Ishikawa (cell line): ENCODE results near the gene DNAJC18.

Source experiments
- CEBPB ChIP-seq: IDR thresholded peaks from 2 replicates; pipeline ENCODE4 v1.6.1; 2012
- CREB1 ChIP-seq: IDR thresholded peaks from 2 replicates; pipeline ENCODE4 v1.6.1; 2012; ENCODE audit warnings: low read depth
- EGR1 ChIP-seq: IDR thresholded peaks from 2 replicates; pipeline ENCODE4 v1.6.1; 2012
- EP300 ChIP-seq: IDR thresholded peaks from 2 replicates; pipeline ENCODE4 v1.6.1; 2012; ENCODE audit warnings: borderline replicate concordance
- FOXM1 ChIP-seq: IDR thresholded peaks from 2 replicates; pipeline ENCODE4 v1.6.1; 2012; ENCODE audit warnings: low read depth, borderline replicate concordance
- NFIC ChIP-seq: IDR thresholded peaks from 2 replicates; pipeline ENCODE4 v1.6.1; 2012
- RAD21 ChIP-seq: IDR thresholded peaks from 2 replicates; pipeline ENCODE4 v1.6.1; 2012; ENCODE audit warnings: low read depth
- REST ChIP-seq: IDR thresholded peaks from 2 replicates; pipeline ENCODE4 v1.6.1; 2012; ENCODE audit warnings: low read depth, mild to moderate bottlenecking
- TAF1 ChIP-seq: IDR thresholded peaks from 2 replicates; pipeline ENCODE4 v1.6.1; 2012; ENCODE audit warnings: low read depth, mild to moderate bottlenecking
- TCF12 ChIP-seq: IDR thresholded peaks from 2 replicates; pipeline ENCODE4 v1.6.1; 2012; ENCODE audit warnings: low read depth
- TEAD4 ChIP-seq: IDR thresholded peaks from 2 replicates; pipeline ENCODE4 v1.6.1; 2012
- YY1 ChIP-seq: IDR thresholded peaks from 2 replicates; pipeline ENCODE4 v1.6.1; 2012; ENCODE audit warnings: low read depth
- ZBTB7A ChIP-seq: IDR thresholded peaks from 2 replicates; pipeline ENCODE4 v1.6.1; 2012; ENCODE audit warnings: low read depth
- TF ChIP-seq, protein P1 (sequence below): IDR thresholded peaks from 2 replicates; pipeline ENCODE4 v1.6.1; 2012
- TF ChIP-seq, protein P2 (sequence below): IDR thresholded peaks from 2 replicates; pipeline ENCODE4 v1.6.1; 2012

The DNAJC18 gene

GRCh38 chr5:139430015-139430414, 9.3 kb downstream of the DNAJC18 start:
- TF ChIP-seq TEAD4 (no peak), TAF1 (no peak), FOXM1 (no peak), NFIC (no peak), REST (no peak), EGR1 (no peak), RAD21 (no peak), YY1 (no peak), TCF12 (no peak), CREB1 (no peak)
- TF ChIP-seq, protein P1, sequence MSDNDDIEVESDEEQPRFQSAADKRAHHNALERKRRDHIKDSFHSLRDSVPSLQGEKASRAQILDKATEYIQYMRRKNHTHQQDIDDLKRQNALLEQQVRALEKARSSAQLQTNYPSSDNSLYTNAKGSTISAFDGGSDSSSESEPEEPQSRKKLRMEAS = no peak

DNA sequence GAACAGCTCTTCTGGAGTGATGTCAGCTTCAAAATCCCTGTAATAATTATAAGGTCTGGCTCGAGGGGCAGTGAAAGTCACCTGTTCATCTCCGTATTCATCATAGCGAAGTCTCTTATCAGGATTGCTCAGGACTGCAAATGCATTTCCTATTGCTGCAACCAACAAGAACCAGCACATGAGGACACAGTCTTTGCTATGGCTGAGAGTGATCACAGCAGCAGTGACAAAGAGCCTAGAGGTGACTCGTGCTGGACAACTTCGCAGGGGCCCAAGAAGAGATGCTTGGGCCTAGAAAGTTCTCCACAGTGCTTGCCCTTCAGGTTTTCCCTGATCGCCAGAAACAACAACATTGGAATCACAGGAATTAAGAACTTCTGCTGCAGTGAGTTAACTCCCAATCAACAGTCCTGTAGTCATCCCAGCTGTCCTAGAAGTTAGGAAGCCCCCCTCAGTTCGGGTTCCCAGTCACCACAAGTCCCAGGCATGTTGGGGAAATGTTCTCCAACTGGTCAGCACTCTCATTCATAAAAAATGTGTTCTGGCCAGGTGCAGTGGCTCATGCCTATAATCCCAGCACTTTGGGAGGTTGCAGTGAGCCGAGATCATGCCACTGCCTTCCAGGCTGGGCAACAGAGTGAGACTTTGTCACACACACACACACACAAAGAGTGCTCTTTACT, 13.0 kb downstream of the DNAJC18 start:
- TF ChIP-seq NFIC (no peak), TCF12 (no peak), CEBPB (no peak), TAF1 (no peak), EP300 (no peak), TEAD4 (no peak)

DNA sequence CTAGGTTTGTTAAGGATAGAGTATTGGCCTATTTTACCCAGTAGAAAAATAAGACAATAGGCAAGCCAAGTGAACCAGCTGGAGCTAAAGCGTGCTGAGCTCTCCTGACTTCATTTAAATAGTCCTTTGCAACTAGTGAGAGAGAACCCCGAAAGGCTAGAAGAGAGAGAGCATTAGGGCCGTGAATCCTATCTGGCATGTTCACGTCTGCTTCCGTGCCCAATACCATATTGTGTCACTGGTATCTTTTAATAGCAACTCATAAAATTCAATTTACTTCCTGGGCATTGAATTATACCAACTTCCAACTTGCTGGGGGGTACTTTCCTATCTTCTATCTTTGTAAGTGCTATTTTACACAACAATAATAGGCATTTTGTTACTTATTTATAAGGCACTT, 13.8 kb downstream of the DNAJC18 start:
- TF ChIP-seq TAF1 (no peak), CEBPB (no peak), YY1 (no peak), FOXM1 (no peak), NFIC (no peak), EP300 (no peak), ZBTB7A (no peak), EGR1 (no peak), REST (no peak), TCF12 (no peak), RAD21 (no peak)
- TF ChIP-seq, protein P2, sequence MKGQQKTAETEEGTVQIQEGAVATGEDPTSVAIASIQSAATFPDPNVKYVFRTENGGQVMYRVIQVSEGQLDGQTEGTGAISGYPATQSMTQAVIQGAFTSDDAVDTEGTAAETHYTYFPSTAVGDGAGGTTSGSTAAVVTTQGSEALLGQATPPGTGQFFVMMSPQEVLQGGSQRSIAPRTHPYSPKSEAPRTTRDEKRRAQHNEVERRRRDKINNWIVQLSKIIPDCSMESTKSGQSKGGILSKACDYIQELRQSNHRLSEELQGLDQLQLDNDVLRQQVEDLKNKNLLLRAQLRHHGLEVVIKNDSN = no peak

DNA sequence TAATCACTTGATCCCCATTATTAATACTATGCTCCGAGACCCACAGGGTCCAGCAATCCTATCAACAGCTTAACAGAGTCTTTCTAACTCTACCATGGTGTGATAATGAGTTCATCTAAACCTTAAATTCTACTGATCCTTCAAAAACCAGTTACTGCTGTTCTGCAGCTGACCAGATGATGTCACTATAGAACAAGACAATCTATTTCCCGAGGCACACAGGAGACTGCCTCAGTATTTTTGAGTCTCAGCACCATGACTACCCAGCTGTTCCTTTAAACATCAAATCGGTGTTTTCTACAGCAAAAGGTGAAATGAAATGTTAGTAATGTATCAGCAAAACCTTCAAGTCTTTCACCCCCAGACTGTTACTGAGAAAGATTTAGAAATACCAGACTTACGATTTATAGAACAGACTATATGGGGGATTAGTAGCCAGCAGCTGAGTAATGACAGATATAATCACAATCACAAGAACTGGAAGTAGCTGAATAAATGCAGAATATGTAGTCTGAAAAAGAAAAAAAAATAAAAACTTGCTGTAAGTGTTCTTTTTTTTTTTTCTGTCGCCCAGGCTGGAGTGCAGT, 16.9 kb downstream of the DNAJC18 start:
- TF ChIP-seq RAD21 (peak; percentile 98), YY1 (no peak), FOXM1 (0 out of 2 replicates have a peak, but pooled peaks have one; percentile 20)
- TF ChIP-seq, protein P1 = no peak

DNA sequence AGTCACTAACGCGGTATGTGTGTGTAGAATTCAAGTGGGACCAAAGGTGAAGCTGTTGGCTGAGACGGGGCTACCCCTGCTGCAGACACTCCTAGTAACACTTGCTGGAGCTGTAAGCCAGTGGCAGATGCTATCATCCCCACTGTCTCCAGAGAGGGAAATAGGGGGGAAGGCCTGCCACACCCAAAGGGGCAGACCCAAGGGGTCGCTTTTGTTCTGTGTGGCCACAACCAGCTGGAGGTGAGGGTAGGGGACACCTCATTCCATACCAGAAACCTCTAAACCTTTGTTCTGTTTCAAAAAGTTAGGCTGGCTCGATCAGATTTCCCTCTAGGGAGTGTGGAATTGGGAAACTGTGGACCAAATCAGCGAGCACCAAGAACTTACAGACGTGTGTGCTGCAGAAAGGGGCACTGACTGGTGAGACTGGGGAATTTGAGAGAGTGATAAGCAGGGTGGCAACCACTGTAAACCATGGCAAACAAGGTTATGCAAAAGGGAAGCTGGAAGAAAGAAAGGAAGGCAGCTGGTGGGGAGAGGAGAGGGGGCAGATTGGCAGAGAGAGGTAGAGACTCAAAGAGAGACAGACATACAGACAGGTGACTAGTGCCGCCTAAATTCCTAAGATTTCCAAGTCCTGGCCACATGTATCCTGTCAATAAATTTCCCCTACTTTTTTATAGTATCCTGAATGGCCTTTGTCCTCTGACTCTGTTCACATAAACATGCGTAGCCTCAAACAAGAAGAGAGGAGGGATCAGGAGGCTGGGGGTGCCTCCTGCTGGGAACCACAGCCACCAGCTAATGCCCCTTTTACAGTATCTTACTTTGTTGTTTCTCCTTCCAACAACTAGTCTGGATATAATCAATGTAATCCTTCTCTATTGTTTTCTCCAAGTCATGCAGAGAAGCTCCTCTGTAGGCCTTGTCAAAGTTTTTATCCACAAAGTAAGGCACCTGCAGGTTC, 19.8 kb downstream of the DNAJC18 start:
- TF ChIP-seq YY1 (no peak), TCF12 (no peak), EP300 (no peak), EGR1 (no peak), FOXM1 (no peak), NFIC (no peak), ZBTB7A (no peak), RAD21 (no peak), TEAD4 (no peak), TAF1 (no peak), CEBPB (no peak), CREB1 (no peak), REST (no peak)
- TF ChIP-seq, protein P2 = no peak
- TF ChIP-seq, protein P1 = no peak
